ENCODE data around the gene WDTC1. TPM values are rescaled to one million over a fixed set of nuclear protein-coding genes. Genes with fewer than 3 reads are reported as not detected.
"Not testable (repeated sequence)": the region's sequence is repeated elsewhere in the genome, so short reads cannot be mapped to it uniquely, and the experiment has no call there.

Gene WDTC1
- total RNA-seq, 2 experiments from 2014 or later, result 45.4 to 47.1 TPM

DNA sequence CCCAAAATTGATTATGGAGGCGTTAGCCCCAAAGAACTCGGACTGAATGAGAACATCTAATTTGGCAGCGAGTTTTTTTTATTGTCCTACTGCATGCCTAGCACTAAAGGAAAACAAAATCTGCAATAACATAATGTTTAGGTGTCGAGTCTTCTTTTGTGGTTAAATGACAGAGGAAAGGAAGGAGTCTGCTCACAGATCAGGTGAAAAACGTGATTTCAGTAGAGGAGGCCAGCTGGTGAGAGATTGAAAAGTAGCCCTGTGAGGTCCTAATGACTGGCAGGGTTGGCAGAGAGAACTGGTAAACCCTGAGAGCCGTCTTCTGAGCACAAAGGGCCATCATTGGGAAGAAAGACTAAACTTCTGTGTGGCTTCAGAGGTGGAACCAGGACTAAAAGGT is 24.2 kb downstream of the WDTC1 start:
- peaks cover 5% of the 10 kb centered on the region for H3K36me3 Mint-ChIP-seq (ENCODE audit: low read depth)
- H3K27me3 Mint-ChIP-seq, result no peaks in the 10 kb centered on the region
- POLR2A ChIA-PET, result no interaction called here
- CTCF ChIA-PET, result interaction anchor here (1.3 kb wide), 1 partner anchor 156 kb away, joined by 3 read pairs; no protein-coding TSS in a partner anchor
- no peak overlapping the region for H3K27ac Mint-ChIP-seq
- no peak for DNase-seq
- peaks cover 7% of the 10 kb centered on the region for H3K4me1 Mint-ChIP-seq
- no peak overlapping the region for H3K4me3 Mint-ChIP-seq
- H3K9me3 Mint-ChIP-seq, result no peaks in the 10 kb centered on the region

DNA sequence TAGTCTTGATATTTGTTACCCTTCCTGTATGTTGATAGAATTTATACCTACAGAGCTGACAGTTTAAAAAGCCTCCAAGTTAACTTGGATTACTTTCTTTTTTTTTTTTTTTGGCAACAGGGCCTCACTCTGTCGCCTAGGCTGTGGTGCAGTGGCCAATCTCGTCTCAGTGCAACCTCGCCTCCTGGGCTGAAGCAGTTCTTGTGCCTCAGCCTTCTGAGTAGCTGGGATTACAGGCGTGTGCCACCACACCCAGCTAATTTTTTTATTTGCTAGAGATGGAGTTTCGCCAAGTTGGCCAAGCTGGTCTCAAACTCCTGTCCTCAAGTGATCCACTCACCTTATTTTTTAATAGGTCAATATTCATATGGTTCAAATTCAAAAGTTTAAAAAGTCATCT is 32.7 kb downstream of the WDTC1 start:
- POLR2A ChIA-PET, result no interaction called here
- H3K4me3 Mint-ChIP-seq, result no peak overlapping the region
- CTCF ChIA-PET, result interaction anchor here (0.9 to 1.4 kb wide), 2 partner anchors 30 to 169 kb away, joined by 3 to 4 read pairs; no protein-coding TSS in a partner anchor
- H3K4me1 Mint-ChIP-seq, result no peaks in the 10 kb centered on the region
- H3K27ac Mint-ChIP-seq, result no peak overlapping the region
- peaks cover 8% of the 10 kb centered on the region for H3K36me3 Mint-ChIP-seq (ENCODE audit: low read depth)
- H3K27me3 Mint-ChIP-seq, result no peaks in the 10 kb centered on the region
- DNase-seq, result no peak
- no peaks in the 10 kb centered on the region for H3K9me3 Mint-ChIP-seq

DNA sequence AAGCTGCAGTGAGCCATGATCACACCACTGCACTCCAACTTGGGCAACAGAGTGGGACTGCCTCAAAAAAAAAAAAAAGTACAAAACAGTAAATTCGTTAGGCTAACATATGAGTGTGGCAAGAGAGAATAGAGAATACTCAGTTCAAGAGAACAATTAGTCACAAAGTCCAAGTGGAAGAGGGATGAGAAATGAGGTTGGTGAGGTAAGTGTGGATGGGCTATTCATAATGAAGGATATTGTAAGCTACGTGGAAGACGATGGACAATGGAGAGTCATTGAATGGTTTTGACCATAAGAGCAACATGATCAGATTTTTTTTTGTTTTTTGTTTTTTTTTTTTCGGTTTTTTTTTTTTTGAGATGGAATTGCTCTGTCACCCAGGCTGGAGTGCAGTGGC is 34.8 kb downstream of the WDTC1 start:
- POLR2A ChIA-PET, result no interaction called here
- Mint-ChIP-seq H3K27me3 (no peaks in the 10 kb centered on the region), H3K36me3 (ENCODE audit: low read depth) (peaks cover 8% of the 10 kb centered on the region), H3K4me1 (no peaks in the 10 kb centered on the region), H3K27ac (no peak overlapping the region), H3K4me3 (no peak overlapping the region), H3K9me3 (no peaks in the 10 kb centered on the region)
- CTCF ChIA-PET, result interaction anchor here (1.3 kb wide), 1 partner anchor 224 kb away, joined by 6 read pairs; no protein-coding TSS in a partner anchor
- DNase-seq, result no peak

DNA sequence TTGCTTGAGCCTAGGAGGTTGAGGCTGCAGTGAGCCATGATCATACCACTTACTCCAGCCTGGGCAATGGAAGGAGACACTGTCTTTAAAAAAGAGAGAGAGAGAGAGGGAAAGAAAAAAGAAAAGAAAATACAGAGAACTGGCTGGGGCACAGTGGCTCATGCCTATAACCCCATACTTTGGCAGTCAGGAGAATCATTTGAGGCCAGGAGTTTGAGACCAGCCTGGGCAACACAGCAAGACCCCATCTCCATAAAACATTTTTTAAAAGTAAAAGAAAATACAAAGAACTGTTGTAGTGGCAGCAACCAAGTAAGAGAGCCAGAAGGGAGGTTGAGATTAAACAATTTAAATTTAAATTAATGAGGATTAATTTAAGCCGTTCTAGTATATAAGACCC is 39.8 kb downstream of the WDTC1 start:
- DNase-seq, result no peak
- H3K9me3 Mint-ChIP-seq, result peaks cover 7% of the 10 kb centered on the region
- ChIA-PET POLR2A (no interaction called here), CTCF (no interaction called here)
- H3K27me3 Mint-ChIP-seq, result no peaks in the 10 kb centered on the region
- H3K27ac Mint-ChIP-seq, result no peak overlapping the region
- peaks cover 13% of the 10 kb centered on the region for H3K36me3 Mint-ChIP-seq (ENCODE audit: low read depth)
- peaks cover 2% of the 10 kb centered on the region for H3K4me1 Mint-ChIP-seq
- H3K4me3 Mint-ChIP-seq, result no peak overlapping the region

- Mint-ChIP-seq H3K4me3 (no peak overlapping the region), H3K4me1 (peaks cover 2% of the 10 kb centered on the region), H3K27ac (no peak overlapping the region), H3K36me3 (ENCODE audit: low read depth) (peaks cover 11% of the 10 kb centered on the region), H3K27me3 (no peaks in the 10 kb centered on the region), H3K9me3 (peaks cover 7% of the 10 kb centered on the region)
- CTCF ChIA-PET, result interaction anchor here (1.0 kb wide), 1 partner anchor 57 kb away, joined by 3 read pairs; no protein-coding TSS in a partner anchor
- POLR2A ChIA-PET, result no interaction called here
- DNase-seq, result no peak
Observed at GRCh38 chr1:27275696-27276095, 41.3 kb downstream of the WDTC1 start.

GRCh38 chr1:27284425-27285273 is 50.2 kb downstream of the WDTC1 start:
- CTCF ChIA-PET, result interaction anchor here (0.6 to 3.4 kb wide), 23 partner anchors 10 to 1573 kb away, joined by 3 to 35 read pairs (median 6); no protein-coding TSS in a partner anchor
- Mint-ChIP-seq H3K27ac (no peak overlapping the region), H3K27me3 (no peaks in the 10 kb centered on the region)

GRCh38 chr1:27285274-27285660 is 50.8 kb downstream of the WDTC1 start:
- Mint-ChIP-seq H3K9me3 (no peaks in the 10 kb centered on the region), H3K36me3 (ENCODE audit: low read depth) (peaks cover 10% of the 10 kb centered on the region), H3K4me1 (no peaks in the 10 kb centered on the region), H3K27ac (no peak overlapping the region), H3K27me3 (no peaks in the 10 kb centered on the region), H3K4me3 (no peak overlapping the region)
- ChIA-PET CTCF (interaction anchor here (0.7 to 3.4 kb wide), 12 partner anchors 21 to 743 kb away, joined by 3 to 18 read pairs (median 5); no protein-coding TSS in a partner anchor), POLR2A (interaction anchor here (1.6 kb wide), 1 partner anchor 173 kb away, joined by 4 read pairs; no protein-coding TSS in a partner anchor)
- no peak for DNase-seq

More at GRCh38 chr1:27284425-27285273, 50.2 kb downstream of the WDTC1 start:
- peak; percentile 88 for DNase-seq
- no peak overlapping the region for H3K4me3 Mint-ChIP-seq
- H3K9me3 Mint-ChIP-seq, result no peaks in the 10 kb centered on the region
- POLR2A ChIA-PET, result interaction anchor here (0.7 to 1.0 kb wide), 2 partner anchors 130 to 172 kb away, joined by 3 read pairs; partner anchors contain the start of gene SLC9A1
- peaks cover 10% of the 10 kb centered on the region for H3K36me3 Mint-ChIP-seq (ENCODE audit: low read depth)
- H3K4me1 Mint-ChIP-seq, result no peaks in the 10 kb centered on the region

- ChIA-PET CTCF (interaction anchor here (0.5 to 2.0 kb wide), 11 partner anchors 9 to 240 kb away, joined by 3 to 15 read pairs (median 3); no protein-coding TSS in a partner anchor), POLR2A (interaction anchor here (1.6 kb wide), 1 partner anchor 174 kb away, joined by 4 read pairs; no protein-coding TSS in a partner anchor)
- not testable (repeated sequence) for DNase-seq, H3K27me3 Mint-ChIP-seq, H3K4me1 Mint-ChIP-seq, H3K27ac Mint-ChIP-seq, H3K9me3 Mint-ChIP-seq, H3K4me3 Mint-ChIP-seq
- peaks cover 10% of the 10 kb centered on the region for H3K36me3 Mint-ChIP-seq (ENCODE audit: low read depth)
Observed at GRCh38 chr1:27285821-27286220, 51.4 kb downstream of the WDTC1 start.

DNA sequence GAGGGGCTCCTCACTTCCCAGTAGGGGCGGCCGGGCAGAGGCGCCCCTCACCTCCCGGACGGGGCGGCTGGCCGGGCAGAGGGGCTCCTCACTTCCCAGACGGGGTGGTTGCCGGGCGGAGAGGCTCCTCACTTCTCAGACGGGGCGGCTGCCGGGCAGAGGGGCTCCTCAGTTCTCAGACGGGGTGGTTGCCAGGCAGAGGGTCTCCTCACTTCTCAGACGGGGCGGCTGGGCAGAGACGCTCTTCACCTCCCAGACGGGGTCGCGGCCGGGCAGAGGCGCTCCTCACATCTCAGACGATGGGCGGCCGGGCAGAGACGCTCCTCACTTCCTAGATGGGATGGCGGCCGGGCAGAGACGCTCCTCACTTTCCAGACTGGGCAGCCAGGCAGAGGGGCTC is 54.7 kb downstream of the WDTC1 start:
- H3K9me3 Mint-ChIP-seq, H3K4me3 Mint-ChIP-seq, H3K27me3 Mint-ChIP-seq, H3K4me1 Mint-ChIP-seq, CTCF ChIA-PET, DNase-seq, POLR2A ChIA-PET, H3K27ac Mint-ChIP-seq: not testable (repeated sequence)
- H3K36me3 Mint-ChIP-seq (ENCODE audit: low read depth), result peaks cover 15% of the 10 kb centered on the region

DNA sequence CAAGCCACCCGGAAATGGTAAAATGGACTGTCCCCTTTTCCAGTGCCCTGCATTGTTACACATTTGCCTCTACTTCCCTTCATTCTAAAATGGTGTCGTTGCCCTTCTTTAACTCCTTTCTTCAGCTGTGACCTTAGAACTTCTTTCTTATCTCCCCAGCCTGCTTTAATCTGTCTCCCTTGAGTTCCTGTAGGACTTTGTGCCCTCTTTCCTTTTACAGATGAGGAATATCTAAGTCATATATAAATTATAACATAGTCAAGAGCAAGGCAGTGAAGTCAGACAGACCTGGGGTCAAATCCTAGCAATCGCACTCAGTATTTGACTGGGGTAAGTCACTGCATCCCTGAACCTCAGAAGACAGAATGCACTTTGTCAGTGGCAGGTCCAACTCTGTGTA is 56.1 kb downstream of the WDTC1 start:
- no peak overlapping the region for H3K4me3 Mint-ChIP-seq
- H3K36me3 Mint-ChIP-seq (ENCODE audit: low read depth), result peaks cover 17% of the 10 kb centered on the region
- H3K4me1 Mint-ChIP-seq, result no peaks in the 10 kb centered on the region
- DNase-seq, result no peak
- CTCF ChIA-PET, result interaction anchor here (1.6 kb wide), 1 partner anchor 101 kb away, joined by 3 read pairs; no protein-coding TSS in a partner anchor
- H3K27ac Mint-ChIP-seq, result no peak overlapping the region
- POLR2A ChIA-PET, result no interaction called here
- H3K9me3 Mint-ChIP-seq, result no peaks in the 10 kb centered on the region
- no peaks in the 10 kb centered on the region for H3K27me3 Mint-ChIP-seq

DNA sequence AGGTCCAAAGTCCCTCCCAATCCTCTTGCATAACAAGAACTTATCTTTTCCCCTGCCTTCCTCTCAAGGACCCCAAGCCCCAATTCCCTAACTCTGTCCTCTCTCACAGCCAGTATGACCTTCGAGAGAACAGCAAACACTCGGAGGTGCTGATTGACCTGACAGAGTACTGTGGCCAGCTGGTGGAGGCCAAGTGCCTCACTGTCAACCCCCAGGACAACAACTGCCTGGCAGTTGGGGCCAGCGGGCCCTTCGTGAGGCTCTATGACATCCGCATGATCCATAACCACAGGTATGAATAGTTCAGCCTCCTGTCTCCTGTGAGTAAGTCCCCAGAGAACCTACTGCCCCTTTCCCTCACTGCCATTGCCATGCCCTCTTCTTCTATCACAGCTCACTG is 57.7 kb downstream of the WDTC1 start:
- Mint-ChIP-seq H3K36me3 (ENCODE audit: low read depth) (peaks cover 22% of the 10 kb centered on the region), H3K27ac (no peak overlapping the region), H3K9me3 (no peaks in the 10 kb centered on the region), H3K4me3 (no peak overlapping the region), H3K27me3 (no peaks in the 10 kb centered on the region), H3K4me1 (peaks cover 4% of the 10 kb centered on the region)
- ChIA-PET CTCF (interaction anchor here (1.6 to 9.2 kb wide), 2 partner anchors 99 to 104 kb away, joined by 3 to 133 read pairs; no protein-coding TSS in a partner anchor), POLR2A (no interaction called here)
- DNase-seq, result no peak

DNA sequence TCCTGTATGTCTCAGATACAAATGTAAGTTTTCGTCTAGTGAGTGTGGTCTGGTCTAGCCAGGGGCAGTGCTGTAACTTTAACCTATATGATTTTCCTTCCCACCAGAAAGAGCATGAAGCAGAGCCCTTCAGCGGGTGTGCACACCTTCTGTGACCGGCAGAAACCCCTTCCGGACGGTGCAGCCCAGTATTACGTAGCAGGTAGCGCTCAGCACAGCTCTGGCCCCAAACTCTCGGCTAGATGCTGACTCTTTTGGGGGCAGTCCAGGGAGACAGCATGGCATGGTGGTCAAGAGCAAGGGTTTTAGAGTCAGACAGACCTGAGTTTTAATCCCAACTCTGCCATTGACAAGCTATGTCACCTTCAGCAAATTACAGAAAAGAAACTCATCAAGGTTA is 59.5 kb downstream of the WDTC1 start:
- H3K27me3 Mint-ChIP-seq, result no peaks in the 10 kb centered on the region

DNA sequence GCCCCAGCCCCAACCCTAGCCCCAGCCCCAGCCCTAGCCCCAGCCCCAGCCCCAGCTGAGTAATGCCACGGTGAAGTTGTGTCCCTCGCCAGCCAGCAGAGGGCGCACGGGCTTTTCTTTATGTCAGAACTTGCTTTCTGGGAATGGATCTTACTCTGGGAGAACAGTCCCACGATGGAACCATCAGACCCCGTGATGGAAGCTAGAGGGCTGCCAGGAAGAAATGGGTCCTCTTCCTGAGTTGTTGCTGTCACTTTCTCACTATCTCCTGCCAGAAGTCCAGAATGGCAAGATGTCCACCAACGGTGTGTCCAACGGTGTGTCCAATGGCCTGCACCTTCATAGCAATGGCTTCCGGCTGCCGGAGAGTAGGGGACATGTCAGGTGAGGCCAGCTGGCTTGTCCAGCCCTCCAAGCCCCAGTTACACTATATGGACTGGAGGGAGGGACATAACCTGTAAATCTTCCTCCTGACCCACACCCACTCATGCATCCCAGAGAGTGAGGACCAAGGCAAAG is 62.4 kb downstream of the WDTC1 start:
- POLR2A ChIA-PET, result interaction anchor here (1.2 to 1.3 kb wide), 2 partner anchors 100 kb away, joined by 3 to 4 read pairs; no protein-coding TSS in a partner anchor

More for the DNA sequence above, 59.5 kb downstream of the WDTC1 start:
- ChIA-PET POLR2A (interaction anchor here (1.1 kb wide), 1 partner anchor 97 kb away, joined by 3 read pairs; no protein-coding TSS in a partner anchor), CTCF (interaction anchor here (0.6 to 9.2 kb wide), 6 partner anchors 8 to 346 kb away, joined by 3 to 133 read pairs (median 5); no protein-coding TSS in a partner anchor)
- peaks cover 18% of the 10 kb centered on the region for H3K36me3 Mint-ChIP-seq (ENCODE audit: low read depth)
- no peak overlapping the region for H3K4me3 Mint-ChIP-seq
- no peaks in the 10 kb centered on the region for H3K9me3 Mint-ChIP-seq
- no peak overlapping the region for H3K27ac Mint-ChIP-seq
- no peak for DNase-seq
- H3K4me1 Mint-ChIP-seq, result peaks cover 4% of the 10 kb centered on the region

More for the DNA sequence above, 62.4 kb downstream of the WDTC1 start:
- no peak overlapping the region for H3K4me3 Mint-ChIP-seq
- peak; percentile 70 for DNase-seq
- CTCF ChIA-PET, result interaction anchor here (0.5 to 9.2 kb wide), 44 partner anchors 10 to 366 kb away, joined by 3 to 133 read pairs (median 4); partner anchors contain the start of genes CD164L2 and SYTL1
- H3K27me3 Mint-ChIP-seq, result no peaks in the 10 kb centered on the region
- peaks cover 24% of the 10 kb centered on the region for H3K36me3 Mint-ChIP-seq (ENCODE audit: low read depth)
- no peak overlapping the region for H3K27ac Mint-ChIP-seq
- peaks cover 4% of the 10 kb centered on the region for H3K4me1 Mint-ChIP-seq
- no peaks in the 10 kb centered on the region for H3K9me3 Mint-ChIP-seq

Data from activated CD4-positive, alpha-beta memory T cell treated with anti-CD3 and anti-CD28 coated beads, Interleukin-2, amount 10 ng/mL, durations not matched to agents 7 days and 5 days (primary cell).